ENCODE data around the gene CNTNAP5.

CNTNAP5 gene

GRCh38 chr2:124542932-124543640 is 518.0 kb downstream of the CNTNAP5 start:
- DNase-seq: no peak
- whole genome bisulfite sequencing (ENCODE audit: extremely low coverage, insufficient coverage, low lambda C conversion rate): no CpG with 5 or more reads among the region's 10 CpGs
- Histone ChIP-seq H2BK120ac (ENCODE audit: low read depth, low read length) (no peak overlapping the region), H2AK5ac (ENCODE audit: low read length) (no peak overlapping the region), H3K4me2 (ENCODE audit: low read length) (no peak overlapping the region), H2BK5ac (ENCODE audit: low read length) (no peak overlapping the region), H2BK15ac (replicated peaks; ENCODE audit: low read depth) (no peak overlapping the region), H3K36me3 (ENCODE audit: control insufficient read depth, insufficient read depth, low read length) (no peaks in the 10 kb centered on the region), H3K27ac (ENCODE audit: low read depth, low read length) (no peak overlapping the region), H3K4me1 (ENCODE audit: control insufficient read depth, low read depth, low read length) (no peaks in the 10 kb centered on the region), H4K8ac (ENCODE audit: low read depth, low read length) (no peak overlapping the region), H3K18ac (ENCODE audit: low read length) (no peak overlapping the region), H3K4me3 (ENCODE audit: low read length) (no peak overlapping the region), H4K5ac (ENCODE audit: low read length) (no peak overlapping the region), H3K56ac (ENCODE audit: low read length) (no peak overlapping the region), H3K9ac (ENCODE audit: low read length) (no peak overlapping the region), H3K79me2 (ENCODE audit: control insufficient read depth, insufficient read depth, low read length) (no peaks in the 10 kb centered on the region), H3K27me3 (ENCODE audit: insufficient read depth, low read length, poor library complexity) (no peaks in the 10 kb centered on the region), H3K79me1 (ENCODE audit: low read length) (no peaks in the 10 kb centered on the region), H3K4ac (ENCODE audit: low read depth, low read length) (no peak overlapping the region), H3K23ac (ENCODE audit: low read length) (no peak overlapping the region)

GRCh38 chr2:124547700-124548099 is 522.6 kb downstream of the CNTNAP5 start:
- no peak overlapping the region for H2AK5ac ChIP-seq (ENCODE audit: low read length)
- H3K36me3 ChIP-seq (ENCODE audit: control insufficient read depth, insufficient read depth, low read length): no peaks in the 10 kb centered on the region
- no peaks in the 10 kb centered on the region for H3K79me2 ChIP-seq (ENCODE audit: control insufficient read depth, insufficient read depth, low read length)
- no peak overlapping the region for H3K27ac ChIP-seq (ENCODE audit: low read depth, low read length)
- H3K4me1 ChIP-seq (ENCODE audit: control insufficient read depth, low read depth, low read length): no peaks in the 10 kb centered on the region
- no peaks in the 10 kb centered on the region for H3K27me3 ChIP-seq (ENCODE audit: insufficient read depth, low read length, poor library complexity)
- DNase-seq: no peak
- no CpG with 5 or more reads among the region's 3 CpGs for WGBS (ENCODE audit: extremely low coverage, insufficient coverage, low lambda C conversion rate)
- no peak overlapping the region for H3K18ac ChIP-seq (ENCODE audit: low read length)
- no peak overlapping the region for H2BK120ac ChIP-seq (ENCODE audit: low read depth, low read length)
- H3K4me2 ChIP-seq (ENCODE audit: low read length): no peak overlapping the region
- H4K8ac ChIP-seq (ENCODE audit: low read depth, low read length): no peak overlapping the region
- no peak overlapping the region for H3K4me3 ChIP-seq (ENCODE audit: low read length)
- H2BK5ac ChIP-seq (ENCODE audit: low read length): no peak overlapping the region
- H2BK15ac ChIP-seq (replicated peaks; ENCODE audit: low read depth): no peak overlapping the region
- H3K9ac ChIP-seq (ENCODE audit: low read length): no peak overlapping the region
- H3K56ac ChIP-seq (ENCODE audit: low read length): no peak overlapping the region
- no peak overlapping the region for H3K4ac ChIP-seq (ENCODE audit: low read depth, low read length)
- H3K23ac ChIP-seq (ENCODE audit: low read length): no peak overlapping the region
- H3K79me1 ChIP-seq (ENCODE audit: low read length): no peaks in the 10 kb centered on the region
- no peak overlapping the region for H4K5ac ChIP-seq (ENCODE audit: low read length)

DNA sequence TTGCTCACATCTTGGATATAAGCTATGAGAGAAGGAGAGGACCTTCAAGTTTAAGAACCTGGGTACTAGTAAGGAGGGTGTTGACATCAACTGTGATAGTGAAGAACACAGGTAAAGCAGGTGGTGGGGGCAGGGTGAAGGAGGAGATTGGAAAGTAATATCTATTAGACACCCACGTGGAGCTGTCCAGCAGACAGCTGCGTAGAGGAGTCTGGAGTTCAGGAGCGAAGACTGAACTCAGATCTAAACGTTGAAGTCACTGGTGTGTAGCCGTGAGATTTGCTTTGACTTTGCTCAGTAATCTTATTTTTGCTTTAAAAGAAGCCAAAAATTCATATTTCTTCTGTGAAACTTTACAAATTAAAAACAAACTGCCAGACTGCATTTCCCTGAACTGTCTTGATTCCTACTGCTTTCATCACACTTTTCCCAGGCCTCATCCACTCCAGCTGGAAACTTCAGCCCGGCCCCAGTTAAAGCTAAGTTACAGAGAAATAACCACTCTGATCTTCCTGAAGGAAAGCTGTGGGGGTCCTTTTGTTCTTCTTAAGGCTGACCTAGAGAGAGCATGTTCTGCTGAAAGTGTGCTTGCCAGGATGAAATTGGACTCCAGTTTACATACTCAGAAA is 533.3 kb downstream of the CNTNAP5 start:
- Histone ChIP-seq H3K4me2 (ENCODE audit: low read length) (no peak overlapping the region), H3K4ac (ENCODE audit: low read depth, low read length) (no peak overlapping the region), H3K79me1 (ENCODE audit: low read length) (no peaks in the 10 kb centered on the region), H3K9ac (ENCODE audit: low read length) (no peak overlapping the region), H3K27me3 (ENCODE audit: insufficient read depth, low read length, poor library complexity) (no peaks in the 10 kb centered on the region), H2BK120ac (ENCODE audit: low read depth, low read length) (no peak overlapping the region), H4K8ac (ENCODE audit: low read depth, low read length) (no peak overlapping the region), H2BK5ac (ENCODE audit: low read length) (no peak overlapping the region), H3K79me2 (ENCODE audit: control insufficient read depth, insufficient read depth, low read length) (no peaks in the 10 kb centered on the region), H4K5ac (ENCODE audit: low read length) (no peak overlapping the region), H3K23ac (ENCODE audit: low read length) (no peak overlapping the region), H3K36me3 (ENCODE audit: control insufficient read depth, insufficient read depth, low read length) (no peaks in the 10 kb centered on the region), H3K56ac (ENCODE audit: low read length) (no peak overlapping the region), H2BK15ac (replicated peaks; ENCODE audit: low read depth) (no peak overlapping the region), H3K4me1 (ENCODE audit: control insufficient read depth, low read depth, low read length) (no peaks in the 10 kb centered on the region), H2AK5ac (ENCODE audit: low read length) (no peak overlapping the region), H3K4me3 (ENCODE audit: low read length) (no peak overlapping the region), H3K18ac (ENCODE audit: low read length) (no peak overlapping the region), H3K27ac (ENCODE audit: low read depth, low read length) (no peak overlapping the region)
- no CpG with 5 or more reads among the region's 6 CpGs for WGBS (ENCODE audit: extremely low coverage, insufficient coverage, low lambda C conversion rate)
- no peak for DNase-seq

DNA sequence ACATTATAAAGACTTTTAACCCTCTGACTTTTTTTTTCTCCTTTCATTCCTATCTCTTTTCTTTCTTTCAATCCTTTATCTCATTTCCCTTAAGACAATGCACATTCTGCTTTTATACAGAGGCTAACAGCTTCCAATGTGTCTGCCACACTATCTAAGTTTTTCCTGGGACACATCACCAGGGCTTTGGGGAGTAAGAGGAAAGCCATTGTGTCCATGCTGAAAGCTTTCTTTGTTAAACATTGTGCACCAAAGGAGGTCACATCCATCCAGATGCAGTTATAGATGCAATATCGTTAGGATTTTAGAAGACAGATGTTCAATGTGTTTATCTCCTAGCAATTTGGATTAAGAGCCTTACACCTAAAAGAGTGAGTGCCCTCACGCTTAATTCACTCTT is 534.1 kb downstream of the CNTNAP5 start:
- Histone ChIP-seq H3K4me1 (ENCODE audit: control insufficient read depth, low read depth, low read length) (no peaks in the 10 kb centered on the region), H4K5ac (ENCODE audit: low read length) (no peak overlapping the region), H2AK5ac (ENCODE audit: low read length) (no peak overlapping the region), H4K8ac (ENCODE audit: low read depth, low read length) (no peak overlapping the region), H3K4ac (ENCODE audit: low read depth, low read length) (no peak overlapping the region), H3K18ac (ENCODE audit: low read length) (no peak overlapping the region), H3K79me2 (ENCODE audit: control insufficient read depth, insufficient read depth, low read length) (no peaks in the 10 kb centered on the region), H3K27me3 (ENCODE audit: insufficient read depth, low read length, poor library complexity) (no peaks in the 10 kb centered on the region), H3K79me1 (ENCODE audit: low read length) (no peaks in the 10 kb centered on the region), H3K4me3 (ENCODE audit: low read length) (no peak overlapping the region), H2BK120ac (ENCODE audit: low read depth, low read length) (no peak overlapping the region), H3K56ac (ENCODE audit: low read length) (no peak overlapping the region), H2BK15ac (replicated peaks; ENCODE audit: low read depth) (no peak overlapping the region), H3K9ac (ENCODE audit: low read length) (no peak overlapping the region), H3K23ac (ENCODE audit: low read length) (no peak overlapping the region), H3K36me3 (ENCODE audit: control insufficient read depth, insufficient read depth, low read length) (no peaks in the 10 kb centered on the region), H3K27ac (ENCODE audit: low read depth, low read length) (no peak overlapping the region), H2BK5ac (ENCODE audit: low read length) (no peak overlapping the region), H3K4me2 (ENCODE audit: low read length) (no peak overlapping the region)
- no peak for DNase-seq
- no CpG with 5 or more reads among the region's 2 CpGs for WGBS (ENCODE audit: extremely low coverage, insufficient coverage, low lambda C conversion rate)

DNA sequence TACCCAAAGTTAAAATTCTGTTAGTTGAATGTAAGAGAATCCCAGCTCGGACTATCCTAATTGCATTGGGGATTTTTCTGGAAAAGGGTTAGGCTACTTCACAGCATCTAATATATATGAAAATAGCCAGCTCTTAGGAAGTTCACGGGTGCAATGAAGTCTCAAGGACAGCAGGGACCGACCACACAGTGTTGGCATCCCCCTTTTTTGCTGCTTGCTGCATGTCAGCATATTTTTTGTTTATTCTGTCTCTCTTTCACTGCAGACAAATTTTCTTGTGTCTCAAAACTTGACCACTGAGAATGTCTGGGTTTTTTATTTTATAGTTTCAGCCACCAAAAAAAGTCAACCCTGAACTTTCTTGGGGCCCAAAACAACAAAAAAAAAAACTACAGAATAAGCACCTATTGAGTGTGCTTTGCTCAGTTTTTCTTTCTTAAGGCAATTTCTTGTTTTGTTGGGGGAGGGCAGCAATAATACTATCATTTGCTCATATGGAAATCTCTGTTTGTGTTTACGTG is 535.6 kb downstream of the CNTNAP5 start:
- Histone ChIP-seq H3K56ac (ENCODE audit: low read length) (no peak overlapping the region), H4K8ac (ENCODE audit: low read depth, low read length) (no peak overlapping the region), H3K79me2 (ENCODE audit: control insufficient read depth, insufficient read depth, low read length) (no peaks in the 10 kb centered on the region), H2AK5ac (ENCODE audit: low read length) (no peak overlapping the region), H3K27ac (ENCODE audit: low read depth, low read length) (no peak overlapping the region), H3K79me1 (ENCODE audit: low read length) (no peaks in the 10 kb centered on the region), H3K9ac (ENCODE audit: low read length) (no peak overlapping the region), H3K18ac (ENCODE audit: low read length) (no peak overlapping the region), H3K23ac (ENCODE audit: low read length) (no peak overlapping the region), H3K4me1 (ENCODE audit: control insufficient read depth, low read depth, low read length) (no peaks in the 10 kb centered on the region), H2BK5ac (ENCODE audit: low read length) (no peak overlapping the region), H3K4ac (ENCODE audit: low read depth, low read length) (no peak overlapping the region), H2BK120ac (ENCODE audit: low read depth, low read length) (no peak overlapping the region), H3K36me3 (ENCODE audit: control insufficient read depth, insufficient read depth, low read length) (no peaks in the 10 kb centered on the region), H4K5ac (ENCODE audit: low read length) (no peak overlapping the region), H3K4me3 (ENCODE audit: low read length) (no peak overlapping the region), H3K4me2 (ENCODE audit: low read length) (no peak overlapping the region), H3K27me3 (ENCODE audit: insufficient read depth, low read length, poor library complexity) (no peaks in the 10 kb centered on the region), H2BK15ac (replicated peaks; ENCODE audit: low read depth) (no peak overlapping the region)
- WGBS (ENCODE audit: extremely low coverage, insufficient coverage, low lambda C conversion rate): no CpG with 5 or more reads among the region's 4 CpGs
- no peak for DNase-seq
